Transverse colon (tissue), 4 donors: ENCODE measurements around the gene TMEM72. TPM values are rescaled to one million over a fixed set of nuclear protein-coding genes. Genes with fewer than 3 reads are reported as not detected.

Source experiments
- DNase-seq: peaks from one replicate; pipeline ENCODE4 v3.0.0-alpha.2; 2019
- H3K27ac ChIP-seq, 4 donors: fragments of 200-600 bp; sonication (generic); 2 replicates each; pipeline ENCODE4 v1.5.1; 2016 to 2018; ENCODE audit warnings: inconsistent platforms in 4 of 4
- H3K27me3 ChIP-seq: fragments of 200-600 bp; sonication (generic); 2 replicates; pipeline ENCODE4 v1.5.1; 2017; ENCODE audit warnings: inconsistent platforms
- H3K36me3 ChIP-seq, 4 donors: fragments of 200-600 bp; sonication (generic); 2 replicates each; pipeline ENCODE4 v1.5.1; 2017 to 2019; ENCODE audit warnings: inconsistent platforms in 4 of 4
- H3K4me1 ChIP-seq, 4 donors: fragments of 200-600 bp; sonication (generic); 2 replicates each; pipeline ENCODE4 v1.5.1; 2017 to 2020; ENCODE audit warnings: inconsistent platforms in 4 of 4
- H3K4me3 ChIP-seq, 4 donors: fragments of 200-600 bp; sonication (generic); 1 replicate in 1 of 4; 2 replicates in 3 of 4; pipeline versions ENCODE4 v1.5.1 to v1.6.1; 2017 to 2019; ENCODE audit warnings: inconsistent platforms in 4 of 4
- H3K9me3 ChIP-seq, 2 donors: fragments of 200-600 bp; sonication (generic); 2 replicates each; pipeline ENCODE4 v1.5.1; 2017 to 2019; ENCODE audit warnings: inconsistent platforms in 2 of 2
- EP300 ChIP-seq: sonication (generic); formaldehyde crosslinking; IDR thresholded peaks from one replicate; pipeline ENCODE4 v1.6.1; 2017; ENCODE audit warnings: antibody characterized with exemption, low read depth
- POLR2A ChIP-seq: fragments of 450-650 bp; IDR thresholded peaks from one replicate; pipeline ENCODE4 v1.6.1; 2016; ENCODE audit warnings: antibody characterized with exemption, mild to moderate bottlenecking, moderate library complexity
- POLR2AphosphoS5 ChIP-seq, 3 donors: sonication (generic); formaldehyde crosslinking; IDR thresholded peaks; one replicate each; pipeline ENCODE4 v1.6.1; 2016; ENCODE audit warnings: antibody characterized with exemption in 3 of 3
- whole genome bisulfite sequencing, 2 donors: methylation state at CpG; one replicate each; pipeline ENCODE4 v1.1.5; 2018; ENCODE audit warnings: low coverage in 1 of 2; 5-methylcytosine and 5-hydroxymethylcytosine counted together
- in situ Hi-C, 4 donors: fragments of 200-750 bp; cut with MboI; loops; one replicate each; pipeline versions ENCODE4 v1.15.0 to v1.15.1; 2017; ENCODE audit warnings: low sequenced_read_pairs in 3 of 4, low pct_ligation_motif_present in 1 of 4, low pct_unique_long_range_greater_than_20kb in 1 of 4
- intact Hi-C: fragments of 100-400 bp; cut with DNase I; formaldehyde crosslinking; loops from one replicate; pipeline ENCODE4 v1.15.1; 2023; ENCODE audit warnings: low total_unique reads
- total RNA-seq, 4 donors: library from RNA; depleted of rRNA; stranded (reverse); fragments of >200 nt; gene quantifications; one replicate each; pipeline ENCODE4 v1.1.0, GENCODE V29; 2016
- TF ChIP-seq, protein P1 (sequence below), 5 experiments: fragments of 200-600 bp in 3 of 5; fragments of 450-650 bp in 2 of 5; sonication (generic) in 3 of 5; IDR thresholded peaks; 1 replicate in 2 of 5; 2 replicates in 3 of 5; pipeline ENCODE4 v1.5.1; 2016 to 2017; ENCODE audit warnings: antibody characterized with exemption in 5 of 5, inconsistent platforms in 3 of 5, mild to moderate bottlenecking in 2 of 5, moderate library complexity in 1 of 5

The TMEM72 gene
- total RNA-seq, 4 donors from 2014 or later = 9.5 to 49.4 (median 16.5) TPM

DNA sequence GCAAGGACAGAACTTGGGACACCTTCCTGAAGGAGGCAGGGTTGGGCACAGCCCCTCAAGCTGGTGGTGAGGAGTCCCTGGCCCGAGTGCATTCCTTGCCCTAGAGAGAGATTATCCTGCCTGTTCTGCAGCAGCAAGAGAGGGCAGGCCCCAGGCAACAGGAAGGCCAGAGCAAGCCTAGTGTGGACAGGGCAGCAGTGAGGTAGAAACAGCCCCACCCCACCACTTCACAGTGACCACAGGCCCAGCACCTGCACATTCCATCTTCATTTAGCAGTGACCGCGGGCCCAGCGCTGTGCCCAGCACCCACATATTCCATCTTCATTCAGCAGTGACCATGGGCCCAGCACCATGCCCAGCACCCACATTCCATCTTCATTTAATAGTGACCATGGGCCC lies 16.4 kb upstream of the TMEM72 start:
- in situ Hi-C loops = no loop called here
- 85% methylated on average over 4 of the region's 4 CpGs; no CpG with 5 or more reads in 1 of the 2 donors for WGBS, 2 donors
- peaks cover 7 to 15% (median 10%) of the 10 kb centered on the region in 4 donors for H3K4me1 ChIP-seq

DNA sequence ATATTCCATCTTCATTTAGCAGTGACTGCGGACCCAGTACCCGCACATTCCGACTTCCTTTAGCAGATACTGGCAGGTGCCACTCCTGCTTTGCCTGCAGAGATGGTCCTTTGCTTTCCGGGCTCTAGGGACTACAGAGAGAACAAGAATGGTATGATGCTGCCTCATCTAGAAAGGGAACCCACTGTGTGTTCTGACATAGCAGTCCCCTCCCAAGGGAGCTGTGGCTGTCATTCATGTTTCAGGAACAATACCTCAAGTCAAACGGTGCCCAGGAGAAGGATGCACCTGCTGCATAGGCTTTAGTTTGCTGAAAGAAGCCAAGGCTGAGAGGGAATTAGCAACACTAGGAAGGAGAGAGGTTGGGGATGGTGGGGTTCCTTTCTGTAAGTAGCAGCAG lies 15.9 kb upstream of the TMEM72 start:
- in situ Hi-C loops = no loop called here
- H3K27me3 ChIP-seq = no peaks in the 10 kb centered on the region
- H3K36me3 ChIP-seq = no peaks in the 10 kb centered on the region
- no peak overlapping the region for H3K27ac ChIP-seq
- TF ChIP-seq, protein P1, sequence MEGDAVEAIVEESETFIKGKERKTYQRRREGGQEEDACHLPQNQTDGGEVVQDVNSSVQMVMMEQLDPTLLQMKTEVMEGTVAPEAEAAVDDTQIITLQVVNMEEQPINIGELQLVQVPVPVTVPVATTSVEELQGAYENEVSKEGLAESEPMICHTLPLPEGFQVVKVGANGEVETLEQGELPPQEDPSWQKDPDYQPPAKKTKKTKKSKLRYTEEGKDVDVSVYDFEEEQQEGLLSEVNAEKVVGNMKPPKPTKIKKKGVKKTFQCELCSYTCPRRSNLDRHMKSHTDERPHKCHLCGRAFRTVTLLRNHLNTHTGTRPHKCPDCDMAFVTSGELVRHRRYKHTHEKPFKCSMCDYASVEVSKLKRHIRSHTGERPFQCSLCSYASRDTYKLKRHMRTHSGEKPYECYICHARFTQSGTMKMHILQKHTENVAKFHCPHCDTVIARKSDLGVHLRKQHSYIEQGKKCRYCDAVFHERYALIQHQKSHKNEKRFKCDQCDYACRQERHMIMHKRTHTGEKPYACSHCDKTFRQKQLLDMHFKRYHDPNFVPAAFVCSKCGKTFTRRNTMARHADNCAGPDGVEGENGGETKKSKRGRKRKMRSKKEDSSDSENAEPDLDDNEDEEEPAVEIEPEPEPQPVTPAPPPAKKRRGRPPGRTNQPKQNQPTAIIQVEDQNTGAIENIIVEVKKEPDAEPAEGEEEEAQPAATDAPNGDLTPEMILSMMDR (IDR thresholded peaks at IDR 0.05) = no peak
- TF ChIP-seq POLR2A (no peak), EP300 (no peak), POLR2AphosphoS5 (IDR thresholded peaks at IDR 0.05) (no peak)
- DNase-seq = no peak
- no peaks in the 10 kb centered on the region for H3K9me3 ChIP-seq
- intact Hi-C loops = no loop called here
- peaks cover 2 to 9% (median 5%) of the 10 kb centered on the region in 4 donors for H3K4me1 ChIP-seq
- 86% methylated on average over 5 of the region's 5 CpGs; no CpG with 5 or more reads in 1 of the 2 donors for WGBS, 2 donors
- H3K4me3 ChIP-seq = no peak overlapping the region

More for the DNA sequence above, 16.4 kb upstream of the TMEM72 start:
- Histone ChIP-seq H3K27me3 (no peaks in the 10 kb centered on the region), H3K36me3 (no peaks in the 10 kb centered on the region), H3K9me3 (no peaks in the 10 kb centered on the region), H3K27ac (no peak overlapping the region), H3K4me3 (no peak overlapping the region)
- no peak for DNase-seq
- intact Hi-C loops = no loop called here
- TF ChIP-seq, protein P1 (IDR thresholded peaks at IDR 0.05) = no peak
- no peak for TF ChIP-seq POLR2AphosphoS5 (IDR thresholded peaks at IDR 0.05)
- TF ChIP-seq POLR2A = no peak
- TF ChIP-seq EP300 = no peak

DNA sequence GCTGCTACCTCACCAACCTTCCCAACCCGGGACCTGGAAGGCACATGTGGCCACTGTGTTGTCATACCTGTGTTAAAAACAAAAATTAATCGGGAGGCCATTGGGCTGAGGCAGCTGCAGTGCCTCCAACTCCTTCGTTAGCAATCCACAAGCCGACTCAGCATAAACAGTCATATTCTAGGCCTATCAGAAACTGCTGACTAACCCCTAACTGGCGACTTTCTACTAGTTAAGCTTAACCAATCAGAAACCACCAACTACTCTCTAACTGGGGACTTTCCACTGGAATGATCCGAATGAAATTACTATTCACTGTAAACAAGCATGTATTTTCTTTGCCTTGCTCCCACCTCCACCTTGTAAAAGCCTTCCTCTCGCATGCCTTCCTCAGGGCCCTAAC lies 14.1 kb upstream of the TMEM72 start:
- WGBS, 2 donors = 86 to 88% methylated on average over 6 to 7 of the region's 7 CpGs
- no peak for TF ChIP-seq POLR2AphosphoS5 (IDR thresholded peaks at IDR 0.05)
- TF ChIP-seq POLR2A = no peak
- no peak for TF ChIP-seq EP300
- TF ChIP-seq, protein P1 (IDR thresholded peaks at IDR 0.05) = no peak
- in situ Hi-C loops (no loop called here), intact Hi-C loops (no loop called here)
- no peak overlapping the region for H3K27ac ChIP-seq
- H3K27me3 ChIP-seq = no peaks in the 10 kb centered on the region
- H3K9me3 ChIP-seq = no peaks in the 10 kb centered on the region
- H3K36me3 ChIP-seq = no peaks in the 10 kb centered on the region
- DNase-seq = no peak
- H3K4me3 ChIP-seq = no peak overlapping the region
- H3K4me1 ChIP-seq = no peaks in the 10 kb centered on the region

DNA sequence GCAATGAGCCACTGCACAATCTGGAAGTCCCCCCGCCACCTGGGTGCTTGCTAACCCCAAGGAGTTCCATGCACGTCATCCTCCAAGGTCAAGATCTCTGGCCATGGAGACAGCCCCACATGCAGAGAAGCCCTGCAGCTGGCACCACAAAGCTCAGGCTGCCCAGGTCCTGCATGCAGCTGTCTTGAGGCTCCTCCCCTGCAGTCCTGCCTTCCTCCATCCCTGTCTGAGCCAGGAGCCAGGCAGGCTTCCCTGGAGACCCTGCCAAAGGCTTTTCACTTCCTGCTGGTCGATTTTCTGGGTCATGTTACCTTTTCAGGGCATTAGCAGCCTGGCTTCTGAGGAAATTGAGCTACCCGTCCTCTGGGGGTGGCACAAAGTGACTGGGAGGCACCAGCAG lies 12.5 kb upstream of the TMEM72 start:
- 63% methylated on average over 4 of the region's 4 CpGs; no CpG with 5 or more reads in 1 of the 2 donors for WGBS, 2 donors
- no peaks in the 10 kb centered on the region for H3K27me3 ChIP-seq
- H3K4me3 ChIP-seq = no peak overlapping the region
- H3K4me1 ChIP-seq = no peaks in the 10 kb centered on the region
- H3K27ac ChIP-seq = no peak overlapping the region
- TF ChIP-seq POLR2AphosphoS5 (IDR thresholded peaks at IDR 0.05) = no peak
- TF ChIP-seq, protein P1 (IDR thresholded peaks at IDR 0.05) = no peak
- no peak for TF ChIP-seq POLR2A
- no peak for TF ChIP-seq EP300
- no peaks in the 10 kb centered on the region for H3K36me3 ChIP-seq
- no peaks in the 10 kb centered on the region for H3K9me3 ChIP-seq
- in situ Hi-C loops (no loop called here), intact Hi-C loops (no loop called here)
- no peak for DNase-seq
